ENCODE results near the gene GOLM1.

The GOLM1 gene

DNA sequence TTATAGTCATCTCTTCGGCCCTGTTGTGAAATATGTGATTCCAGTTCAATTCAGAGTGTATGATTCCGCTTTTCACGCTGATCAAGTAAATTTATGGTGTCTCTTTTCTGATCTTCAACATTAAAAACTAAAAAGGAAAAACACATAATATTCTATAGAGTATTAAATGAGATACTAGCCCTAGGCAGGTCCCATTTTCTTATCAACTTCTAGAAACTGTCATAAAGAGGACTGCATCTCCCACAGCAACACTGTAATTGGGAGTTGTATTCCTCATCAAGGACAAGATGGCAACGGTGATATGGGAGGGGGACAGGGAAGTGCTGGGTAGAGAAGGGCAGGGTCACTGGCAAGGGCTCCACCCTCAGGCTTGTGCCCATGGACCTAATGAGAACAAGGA is 71.6 kb downstream of the GOLM1 start:
- Histone ChIP-seq H3K9ac (ENCODE audit: low read depth, low read length) (no peak overlapping the region), H3K4me3 (ENCODE audit: low read depth in 1 of 2, low read length in 2 of 2) (no peak overlapping the region), H4K20me1 (ENCODE audit: insufficient read depth, low read length) (no peaks in the 10 kb centered on the region), H2AFZ (ENCODE audit: low read depth, low read length) (no peak overlapping the region), H3K4me1 (ENCODE audit: insufficient read depth, low read length) (no peaks in the 10 kb centered on the region), H3K36me3 (ENCODE audit: insufficient read depth, low read length) (peaks cover 28% of the 10 kb centered on the region), H3K9me3 (ENCODE audit: insufficient read depth, low read length, severe bottlenecking) (no peaks in the 10 kb centered on the region), H3K4me2 (ENCODE audit: insufficient read depth, low read length) (no peak overlapping the region), H3K27me3 (ENCODE audit: insufficient read depth, low read length, poor library complexity) (no peaks in the 10 kb centered on the region), H3K27ac (ENCODE audit: low read length) (no peak overlapping the region), H3K79me2 (ENCODE audit: insufficient read depth, low read length) (no peaks in the 10 kb centered on the region)
- no peak for ATAC-seq (ENCODE audit: insufficient read depth, low read depth)
- TF ChIP-seq, protein P1, sequence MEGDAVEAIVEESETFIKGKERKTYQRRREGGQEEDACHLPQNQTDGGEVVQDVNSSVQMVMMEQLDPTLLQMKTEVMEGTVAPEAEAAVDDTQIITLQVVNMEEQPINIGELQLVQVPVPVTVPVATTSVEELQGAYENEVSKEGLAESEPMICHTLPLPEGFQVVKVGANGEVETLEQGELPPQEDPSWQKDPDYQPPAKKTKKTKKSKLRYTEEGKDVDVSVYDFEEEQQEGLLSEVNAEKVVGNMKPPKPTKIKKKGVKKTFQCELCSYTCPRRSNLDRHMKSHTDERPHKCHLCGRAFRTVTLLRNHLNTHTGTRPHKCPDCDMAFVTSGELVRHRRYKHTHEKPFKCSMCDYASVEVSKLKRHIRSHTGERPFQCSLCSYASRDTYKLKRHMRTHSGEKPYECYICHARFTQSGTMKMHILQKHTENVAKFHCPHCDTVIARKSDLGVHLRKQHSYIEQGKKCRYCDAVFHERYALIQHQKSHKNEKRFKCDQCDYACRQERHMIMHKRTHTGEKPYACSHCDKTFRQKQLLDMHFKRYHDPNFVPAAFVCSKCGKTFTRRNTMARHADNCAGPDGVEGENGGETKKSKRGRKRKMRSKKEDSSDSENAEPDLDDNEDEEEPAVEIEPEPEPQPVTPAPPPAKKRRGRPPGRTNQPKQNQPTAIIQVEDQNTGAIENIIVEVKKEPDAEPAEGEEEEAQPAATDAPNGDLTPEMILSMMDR (IDR thresholded peaks at IDR 0.05; ENCODE audit: borderline replicate concordance, extremely low read depth, low read length, poor library complexity, severe bottlenecking), result no peak
- no peak for DNase-seq

- Histone ChIP-seq H4K20me1 (ENCODE audit: insufficient read depth, low read length) (no peaks in the 10 kb centered on the region), H3K27me3 (ENCODE audit: insufficient read depth, low read length, poor library complexity) (no peaks in the 10 kb centered on the region), H3K4me2 (ENCODE audit: insufficient read depth, low read length) (no peak overlapping the region), H3K79me2 (ENCODE audit: insufficient read depth, low read length) (no peaks in the 10 kb centered on the region), H3K4me3 (ENCODE audit: low read depth in 1 of 2, low read length in 2 of 2) (no peak overlapping the region), H3K4me1 (ENCODE audit: insufficient read depth, low read length) (no peaks in the 10 kb centered on the region), H3K27ac (ENCODE audit: low read length) (no peak overlapping the region), H3K9ac (ENCODE audit: low read depth, low read length) (no peak overlapping the region), H3K9me3 (ENCODE audit: insufficient read depth, low read length, severe bottlenecking) (no peaks in the 10 kb centered on the region), H3K36me3 (ENCODE audit: insufficient read depth, low read length) (peaks cover 55% of the 10 kb centered on the region), H2AFZ (ENCODE audit: low read depth, low read length) (no peak overlapping the region)
- TF ChIP-seq, protein P1 (IDR thresholded peaks at IDR 0.05; ENCODE audit: borderline replicate concordance, extremely low read depth, low read length, poor library complexity, severe bottlenecking), result no peak
- TF ChIP-seq EZH2 (IDR thresholded peaks at IDR 0.05; ENCODE audit: borderline replicate concordance, low read depth, low read length, severe bottlenecking), result no peak
- DNase-seq, result peak; percentile 18
- ATAC-seq (ENCODE audit: insufficient read depth, low read depth), result peak; percentile 50; the same call in 1 of the 3 replicates
These were observed 76.6 kb downstream of the GOLM1 start for GRCh38 chr9:86022687-86023266.

DNA sequence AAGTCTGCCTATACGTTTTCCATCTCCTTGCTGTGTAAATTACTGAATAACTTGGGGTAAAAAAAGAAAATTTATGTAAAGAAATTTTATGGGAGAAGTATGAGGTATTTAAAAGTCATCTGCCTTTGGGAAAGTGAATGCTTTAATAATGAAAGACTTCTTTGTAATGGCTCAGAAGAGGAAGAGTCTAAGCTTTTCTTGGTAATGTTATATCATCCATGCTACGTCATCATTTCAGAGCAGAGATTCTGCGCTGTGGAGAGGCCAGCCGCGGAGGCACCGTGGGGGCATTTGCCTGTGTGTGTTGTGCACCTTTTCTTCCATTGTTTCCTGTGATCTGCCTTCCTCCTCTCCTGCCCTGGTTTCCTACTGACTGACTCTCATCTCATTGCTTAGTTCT is 78.2 kb downstream of the GOLM1 start:
- H3K9me3 ChIP-seq (ENCODE audit: insufficient read depth, low read length, severe bottlenecking), result no peaks in the 10 kb centered on the region
- H3K9ac ChIP-seq (ENCODE audit: low read depth, low read length), result no peak overlapping the region
- ATAC-seq (ENCODE audit: insufficient read depth, low read depth), result no peak
- no peak overlapping the region for H2AFZ ChIP-seq (ENCODE audit: low read depth, low read length)
- peaks cover 61% of the 10 kb centered on the region for H3K36me3 ChIP-seq (ENCODE audit: insufficient read depth, low read length)
- H3K4me2 ChIP-seq (ENCODE audit: insufficient read depth, low read length), result no peak overlapping the region
- DNase-seq, result no peak
- TF ChIP-seq, protein P1 (IDR thresholded peaks at IDR 0.05; ENCODE audit: borderline replicate concordance, extremely low read depth, low read length, poor library complexity, severe bottlenecking), result no peak
- TF ChIP-seq EZH2 (IDR thresholded peaks at IDR 0.05; ENCODE audit: borderline replicate concordance, low read depth, low read length, severe bottlenecking), result no peak
- H3K27me3 ChIP-seq (ENCODE audit: insufficient read depth, low read length, poor library complexity), result no peaks in the 10 kb centered on the region
- H3K4me1 ChIP-seq (ENCODE audit: insufficient read depth, low read length), result no peaks in the 10 kb centered on the region
- H4K20me1 ChIP-seq (ENCODE audit: insufficient read depth, low read length), result no peaks in the 10 kb centered on the region
- H3K79me2 ChIP-seq (ENCODE audit: insufficient read depth, low read length), result no peaks in the 10 kb centered on the region
- no peak overlapping the region for H3K27ac ChIP-seq (ENCODE audit: low read length)
- H3K4me3 ChIP-seq (ENCODE audit: low read depth in 1 of 2, low read length in 2 of 2), result no peak overlapping the region

GRCh38 chr9:86020731-86021130 is 78.6 kb downstream of the GOLM1 start:
- H4K20me1 ChIP-seq (ENCODE audit: insufficient read depth, low read length), result no peaks in the 10 kb centered on the region
- H3K9ac ChIP-seq (ENCODE audit: low read depth, low read length), result no peak overlapping the region
- H3K4me3 ChIP-seq (ENCODE audit: low read depth in 1 of 2, low read length in 2 of 2), result no peak overlapping the region
- no peaks in the 10 kb centered on the region for H3K27me3 ChIP-seq (ENCODE audit: insufficient read depth, low read length, poor library complexity)
- H3K36me3 ChIP-seq (ENCODE audit: insufficient read depth, low read length), result peaks cover 61% of the 10 kb centered on the region
- no peaks in the 10 kb centered on the region for H3K79me2 ChIP-seq (ENCODE audit: insufficient read depth, low read length)
- no peak overlapping the region for H3K27ac ChIP-seq (ENCODE audit: low read length)
- TF ChIP-seq EZH2 (IDR thresholded peaks at IDR 0.05; ENCODE audit: borderline replicate concordance, low read depth, low read length, severe bottlenecking), result no peak
- TF ChIP-seq, protein P1 (IDR thresholded peaks at IDR 0.05; ENCODE audit: borderline replicate concordance, extremely low read depth, low read length, poor library complexity, severe bottlenecking), result no peak
- no peaks in the 10 kb centered on the region for H3K4me1 ChIP-seq (ENCODE audit: insufficient read depth, low read length)
- H2AFZ ChIP-seq (ENCODE audit: low read depth, low read length), result no peak overlapping the region
- no peak for ATAC-seq (ENCODE audit: insufficient read depth, low read depth)
- DNase-seq, result no peak
- H3K4me2 ChIP-seq (ENCODE audit: insufficient read depth, low read length), result no peak overlapping the region
- H3K9me3 ChIP-seq (ENCODE audit: insufficient read depth, low read length, severe bottlenecking), result no peaks in the 10 kb centered on the region
